Hematopoietic multipotent progenitor cell treated with erythropoietin and hydrocortisone succinate and interleukin-3 and kit ligand, for 8 days (in vitro differentiated cells): ENCODE data around the gene PDLIM5.

ENCODE experiments used
- DNase-seq: peaks from one replicate; pipeline ENCODE4 v3.0.0-alpha.2; 2015

PDLIM5 gene

DNA sequence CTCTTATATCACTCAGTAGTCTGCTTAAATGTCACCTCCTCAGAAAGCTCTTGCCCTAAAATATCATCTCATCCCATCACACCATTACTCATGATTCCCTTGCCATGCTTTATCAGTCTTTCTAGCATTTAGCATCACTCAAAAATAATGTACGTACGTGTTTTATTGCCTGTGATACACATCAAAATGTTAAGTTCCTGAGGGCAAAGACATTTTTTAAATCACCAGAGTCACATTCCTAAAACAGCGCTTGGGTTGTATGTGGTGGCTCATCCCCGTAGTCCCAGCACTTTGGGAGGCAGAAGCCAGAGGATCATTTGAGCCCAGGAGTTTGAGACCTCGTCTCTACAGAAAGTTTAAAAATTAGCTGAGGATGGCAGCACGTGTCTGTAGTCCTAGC lies 21.3 kb upstream of the PDLIM5 start:
- DNase-seq, result no peak

DNA sequence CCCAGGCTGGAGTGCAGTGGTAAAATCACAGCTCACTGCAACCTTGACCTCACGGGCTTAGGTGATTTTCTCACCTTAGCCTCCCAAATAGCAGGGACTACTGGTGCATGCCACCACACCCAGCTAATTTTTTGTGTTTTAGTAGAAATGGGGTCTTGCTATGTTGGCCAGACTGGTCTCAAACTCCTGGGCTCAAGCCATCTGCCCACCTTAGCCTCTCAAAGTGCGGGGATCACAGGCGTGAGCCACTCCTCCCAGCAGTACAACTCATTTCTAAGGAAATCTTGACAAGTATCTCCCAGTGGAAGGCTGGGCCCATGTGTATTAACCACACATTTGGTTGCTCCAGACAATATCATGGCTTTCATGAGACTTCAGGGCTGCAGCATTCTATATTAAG lies 20.4 kb upstream of the PDLIM5 start:
- no peak for DNase-seq

GRCh38 chr4:94434505-94434904 lies 17.2 kb upstream of the PDLIM5 start:
- DNase-seq, result no peak

- DNase-seq, result no peak
Measured at GRCh38 chr4:94435874-94436273, 15.9 kb upstream of the PDLIM5 start.

GRCh38 chr4:94436512-94436911 lies 15.2 kb upstream of the PDLIM5 start:
- DNase-seq, result no peak

DNA sequence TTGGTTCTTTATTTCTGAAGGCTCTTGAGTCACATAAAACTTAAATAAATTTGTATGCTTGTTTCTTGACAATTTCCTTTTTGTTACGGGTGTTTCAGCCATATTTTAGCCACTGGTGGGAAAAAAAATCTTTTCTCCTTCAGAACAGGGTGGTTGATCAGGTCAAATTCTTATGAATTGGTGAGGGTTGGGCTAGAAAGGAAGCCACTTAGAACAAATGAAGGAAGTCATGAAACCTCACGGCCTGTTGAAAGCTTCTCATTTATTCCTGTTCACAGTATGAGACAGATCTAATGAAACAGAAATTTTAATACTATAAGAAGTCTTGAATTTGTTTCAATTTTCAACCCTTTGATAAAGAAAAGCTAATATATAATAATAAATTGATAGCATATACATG lies 12.1 kb upstream of the PDLIM5 start:
- DNase-seq, result no peak

DNA sequence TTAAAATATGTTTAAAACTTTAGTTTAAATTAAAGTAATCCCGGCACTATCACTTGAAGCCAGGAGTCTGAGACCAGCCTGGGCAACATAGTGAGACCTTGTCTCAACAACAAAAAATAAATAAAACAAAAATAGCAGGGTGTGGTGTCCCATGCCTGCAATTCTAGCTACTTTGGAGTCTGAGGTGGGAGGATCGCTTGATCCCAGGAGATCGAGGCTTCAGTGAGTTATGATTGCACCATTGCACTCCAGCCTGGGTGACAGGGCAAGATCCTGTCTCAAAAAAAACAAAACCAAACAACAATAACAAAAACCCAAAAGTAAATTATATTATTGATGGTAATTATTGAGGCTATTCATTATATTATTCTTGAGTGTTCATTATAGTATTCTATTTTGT lies 9.9 kb upstream of the PDLIM5 start:
- DNase-seq, result no peak

DNA sequence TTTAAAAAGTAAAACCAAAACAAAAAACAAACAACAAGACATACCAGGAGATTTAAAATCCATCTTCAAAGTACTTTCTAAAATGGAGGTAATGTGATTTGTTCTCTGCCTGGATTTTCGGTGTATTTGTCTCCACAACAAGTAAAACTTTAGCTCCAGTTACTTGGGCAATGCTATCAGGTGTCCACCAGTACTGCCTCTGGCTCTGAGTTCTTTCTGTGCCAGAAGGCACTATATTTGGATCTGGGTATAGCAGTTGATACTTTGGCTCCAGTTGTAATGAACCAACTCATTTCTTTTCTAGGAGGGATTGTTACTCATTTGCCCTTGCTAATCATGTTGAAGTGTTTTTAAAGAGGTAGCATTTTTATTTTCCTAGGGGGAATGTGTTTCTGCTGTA lies 9.5 kb upstream of the PDLIM5 start:
- no peak for DNase-seq

DNA sequence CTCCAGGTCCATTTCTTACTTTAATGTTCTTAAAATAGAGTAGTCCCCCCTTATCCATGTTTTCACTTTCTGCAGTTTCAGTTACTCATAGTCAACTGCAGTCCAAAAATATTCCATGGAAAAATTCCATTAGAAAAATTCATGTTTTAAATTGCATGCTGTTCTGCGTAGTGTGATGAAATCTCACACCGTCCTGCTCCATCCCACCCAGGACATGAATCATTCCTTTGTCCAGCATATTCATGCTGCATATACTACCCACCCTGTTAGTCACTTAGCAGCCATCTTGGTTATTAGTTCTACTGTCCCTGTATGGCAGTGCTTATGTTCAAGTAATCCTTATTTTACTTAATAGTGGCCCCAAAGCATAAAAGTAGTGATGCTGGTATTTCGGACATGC lies 5.4 kb upstream of the PDLIM5 start:
- no peak for DNase-seq

DNA sequence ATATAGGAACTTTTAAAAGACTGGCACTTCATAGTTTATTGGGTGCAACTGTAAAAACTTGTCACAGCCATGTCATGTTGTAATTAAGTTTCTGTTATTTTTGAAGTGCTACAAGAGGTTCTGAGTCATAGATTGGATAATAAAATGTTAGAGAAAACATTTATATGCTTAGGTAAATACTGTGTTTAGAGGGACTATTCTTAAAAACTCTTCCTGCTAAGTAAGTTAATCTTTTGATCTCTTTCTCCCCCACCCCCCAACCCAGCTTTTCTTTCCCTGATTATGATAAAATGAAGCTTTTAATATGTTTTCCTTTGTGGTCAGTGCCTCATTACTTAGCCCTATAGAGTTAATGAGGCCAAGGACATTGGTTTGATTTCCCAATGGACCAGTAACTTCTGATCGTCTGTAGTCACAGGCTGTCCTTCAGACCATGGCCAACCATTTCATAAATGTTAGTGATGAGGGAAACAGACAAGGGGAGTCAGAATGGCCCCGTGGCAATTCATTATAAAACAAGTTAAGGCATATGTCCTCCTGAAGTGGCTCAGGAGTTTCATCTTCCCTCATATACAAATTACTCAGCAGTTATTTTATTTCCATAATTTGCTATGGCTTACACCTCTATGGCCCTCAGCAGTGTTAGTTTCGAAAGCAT lies 3.9 kb upstream of the PDLIM5 start:
- DNase-seq, result no peak

DNA sequence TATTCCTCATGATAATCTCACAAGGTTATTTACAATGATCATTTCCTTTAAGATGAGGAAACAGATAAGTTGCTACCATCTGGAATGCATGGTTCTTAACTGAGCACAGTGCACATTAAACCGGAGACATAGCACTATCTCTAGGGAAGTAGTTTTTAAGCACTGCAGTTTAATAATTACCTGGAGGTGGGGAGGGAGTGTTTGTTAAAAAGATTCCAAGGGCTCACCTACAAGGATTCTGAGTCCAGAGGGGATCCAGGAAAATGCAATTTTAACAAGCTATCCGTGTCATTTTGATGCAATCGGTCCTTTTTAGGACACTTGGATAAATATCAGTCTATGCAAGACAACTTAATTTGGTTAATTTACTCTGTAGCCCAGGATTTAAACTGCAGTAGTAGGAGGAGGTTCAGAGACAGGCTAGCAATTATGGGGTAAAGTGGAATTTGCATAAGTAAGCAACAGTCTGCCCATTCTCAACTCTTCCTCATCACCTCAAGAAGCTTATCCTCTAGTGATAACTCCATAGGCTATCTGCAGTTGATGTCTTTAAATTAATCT lies 2.8 kb upstream of the PDLIM5 start:
- no peak for DNase-seq

- DNase-seq, result no peak
Measured at GRCh38 chr4:94451051-94451694, 569 bp upstream of the PDLIM5 start.

GRCh38 chr4:94452476-94453371 lies 982 bp downstream of the PDLIM5 start:
- DNase-seq, result peak; percentile 65

DNA sequence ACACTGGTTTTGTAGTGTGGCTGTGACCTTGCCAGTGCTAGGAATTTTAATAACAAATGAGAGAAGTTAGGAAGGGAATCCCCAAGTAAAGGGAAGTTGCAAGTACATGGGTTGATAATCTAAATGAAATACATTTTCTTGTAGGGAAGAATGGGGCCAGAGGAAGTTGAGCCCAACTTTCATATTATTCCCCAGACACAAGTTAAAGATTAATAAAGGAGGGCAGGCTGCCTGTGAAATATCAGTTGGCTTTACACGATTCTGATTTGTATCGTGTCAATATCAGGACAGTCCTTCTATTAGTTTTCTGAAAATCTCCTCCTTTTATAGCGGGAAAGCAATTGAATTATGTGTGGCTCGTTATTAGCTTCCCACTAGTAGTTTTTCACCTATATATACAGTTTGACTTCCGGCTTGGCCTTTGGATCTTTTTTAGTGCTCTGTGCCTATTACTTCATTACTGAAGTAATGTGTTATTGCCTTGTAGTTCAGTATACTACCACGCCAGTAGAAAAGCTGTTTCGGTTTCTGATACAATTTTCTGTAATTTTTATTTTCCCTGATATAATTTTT lies 1.7 kb downstream of the PDLIM5 start:
- no peak for DNase-seq

DNA sequence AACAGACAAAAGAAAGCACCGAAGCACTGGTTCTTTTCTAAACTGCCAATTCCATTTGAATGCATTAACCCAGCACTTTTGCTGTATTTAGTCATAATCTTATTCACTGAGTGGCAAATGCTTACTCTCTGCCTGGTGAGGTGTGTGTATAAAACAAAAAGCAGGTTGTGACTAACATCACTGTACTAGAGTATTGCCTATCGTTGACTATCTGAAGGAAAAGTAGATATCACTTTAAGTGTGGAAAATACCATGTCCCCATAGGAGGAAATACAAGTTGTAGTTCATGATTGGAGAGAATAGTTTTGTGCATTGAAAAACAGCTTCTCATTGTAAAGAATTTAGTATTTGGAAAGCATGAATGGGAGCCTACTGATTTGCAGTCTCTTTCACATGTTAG lies 2.7 kb downstream of the PDLIM5 start:
- DNase-seq, result no peak

GRCh38 chr4:94455081-94455480 lies 3.3 kb downstream of the PDLIM5 start:
- no peak for DNase-seq

DNA sequence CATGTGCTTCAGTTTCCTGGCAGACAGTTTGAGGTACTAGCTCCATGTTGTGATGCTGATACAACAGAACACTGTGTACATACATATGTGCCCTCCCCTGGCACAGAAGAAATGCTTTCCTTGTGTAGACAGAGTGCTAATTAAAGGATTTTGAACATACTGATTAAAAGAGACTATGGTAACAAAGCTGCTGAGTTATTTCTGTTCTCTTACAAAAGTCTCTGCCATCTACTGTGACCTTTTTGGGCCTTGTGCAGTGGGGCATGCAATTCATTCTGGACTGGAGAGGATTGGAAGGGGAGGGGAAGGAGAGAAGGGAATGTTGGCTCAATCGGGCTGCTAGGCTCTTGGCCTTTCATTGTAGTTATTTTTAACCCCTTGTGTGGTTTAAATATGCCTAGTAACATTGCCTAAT lies 6.0 kb downstream of the PDLIM5 start:
- DNase-seq, result no peak

DNA sequence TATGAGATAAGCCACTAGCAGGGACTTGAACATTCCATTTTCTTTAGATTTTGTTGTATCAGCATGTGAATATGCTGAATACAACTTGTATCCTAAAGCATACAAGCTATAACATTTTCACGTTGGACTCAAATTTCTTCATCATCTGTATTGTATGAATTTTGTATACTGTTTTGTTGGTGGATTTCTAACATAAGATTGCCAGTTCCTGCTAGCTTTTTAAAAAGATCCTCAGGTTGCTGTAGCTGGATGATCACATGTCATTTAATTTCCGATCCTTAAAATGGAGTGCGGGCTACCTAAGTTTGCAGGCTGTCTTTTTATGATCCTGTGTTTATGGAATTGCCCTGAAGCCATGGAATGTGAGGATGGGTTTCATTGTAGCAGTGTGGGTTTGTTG lies 6.9 kb downstream of the PDLIM5 start:
- no peak for DNase-seq

GRCh38 chr4:94459462-94460161 lies 7.9 kb downstream of the PDLIM5 start:
- DNase-seq, result no peak

DNA sequence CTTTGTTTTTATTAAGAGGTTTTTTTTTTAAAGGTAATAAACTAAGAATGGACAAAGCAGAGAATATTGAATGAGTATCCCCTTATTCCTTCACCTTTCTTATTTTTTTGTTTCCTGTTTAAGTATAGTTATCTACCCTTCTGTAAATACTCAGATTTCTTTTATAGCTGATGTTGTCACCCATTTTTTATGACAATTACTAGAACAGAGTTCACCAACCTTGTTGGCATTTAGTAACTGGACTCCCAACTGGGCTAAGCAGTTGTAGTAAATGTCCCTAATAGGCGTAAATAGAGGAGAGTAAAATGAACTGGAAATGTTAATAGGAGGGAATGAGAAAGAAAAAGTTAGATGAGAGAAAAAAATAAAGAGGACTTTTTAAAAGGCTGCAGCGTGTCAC lies 9.8 kb downstream of the PDLIM5 start:
- DNase-seq, result no peak

- DNase-seq, result no peak
Measured at GRCh38 chr4:94462572-94462971, 10.8 kb downstream of the PDLIM5 start.

DNA sequence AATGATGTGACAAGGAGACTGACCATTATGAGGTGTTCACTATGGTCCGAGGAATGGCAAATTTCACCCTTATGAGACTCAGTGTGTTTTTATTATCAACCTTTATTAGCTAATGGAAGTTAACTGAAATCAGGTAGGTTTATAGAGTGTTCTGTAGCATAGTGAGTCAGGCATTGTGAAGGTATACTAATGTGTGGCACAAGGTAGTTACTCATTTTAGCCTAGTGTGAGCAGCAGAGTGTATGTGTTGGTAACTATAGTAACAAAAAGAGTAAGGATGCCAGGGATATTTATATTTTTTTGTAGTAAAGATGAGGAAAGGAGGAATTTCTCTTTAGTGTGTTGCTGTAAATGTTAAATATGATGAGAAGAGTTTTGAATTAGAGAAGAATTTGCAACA lies 12.0 kb downstream of the PDLIM5 start:
- no peak for DNase-seq

GRCh38 chr4:94466371-94466770 lies 14.6 kb downstream of the PDLIM5 start:
- DNase-seq, result no peak
